Gastrocnemius medialis (tissue), 4 donors: ENCODE results near the gene CCT7.

ENCODE experiments used
- POLR2A ChIP-seq, 2 donors: fragments of 450-650 bp; IDR thresholded peaks; one replicate each; pipeline ENCODE4 v1.6.1; 2017; ENCODE audit warnings: antibody characterized with exemption in 2 of 2, mild to moderate bottlenecking in 2 of 2, moderate library complexity in 2 of 2
- TF ChIP-seq, protein P1 (sequence below), 5 experiments: fragments of 450-650 bp in 3 of 5; fragments of 200-600 bp in 2 of 5; sonication (generic) in 2 of 5; IDR thresholded peaks in 4 of 5; conservative IDR thresholded peaks in 1 of 5; 1 replicate in 4 of 5; 2 replicates in 1 of 5; pipeline ENCODE4 v1.5.1; 2016 to 2019; ENCODE audit warnings: antibody characterized with exemption in 5 of 5, mild to moderate bottlenecking in 3 of 5, moderate library complexity in 3 of 5

GRCh38 chr2:73228631-73229030 is 5.5 kb upstream of the CCT7 start:
- TF ChIP-seq POLR2A (IDR thresholded peaks at IDR 0.05), result no peak
- TF ChIP-seq, protein P1, sequence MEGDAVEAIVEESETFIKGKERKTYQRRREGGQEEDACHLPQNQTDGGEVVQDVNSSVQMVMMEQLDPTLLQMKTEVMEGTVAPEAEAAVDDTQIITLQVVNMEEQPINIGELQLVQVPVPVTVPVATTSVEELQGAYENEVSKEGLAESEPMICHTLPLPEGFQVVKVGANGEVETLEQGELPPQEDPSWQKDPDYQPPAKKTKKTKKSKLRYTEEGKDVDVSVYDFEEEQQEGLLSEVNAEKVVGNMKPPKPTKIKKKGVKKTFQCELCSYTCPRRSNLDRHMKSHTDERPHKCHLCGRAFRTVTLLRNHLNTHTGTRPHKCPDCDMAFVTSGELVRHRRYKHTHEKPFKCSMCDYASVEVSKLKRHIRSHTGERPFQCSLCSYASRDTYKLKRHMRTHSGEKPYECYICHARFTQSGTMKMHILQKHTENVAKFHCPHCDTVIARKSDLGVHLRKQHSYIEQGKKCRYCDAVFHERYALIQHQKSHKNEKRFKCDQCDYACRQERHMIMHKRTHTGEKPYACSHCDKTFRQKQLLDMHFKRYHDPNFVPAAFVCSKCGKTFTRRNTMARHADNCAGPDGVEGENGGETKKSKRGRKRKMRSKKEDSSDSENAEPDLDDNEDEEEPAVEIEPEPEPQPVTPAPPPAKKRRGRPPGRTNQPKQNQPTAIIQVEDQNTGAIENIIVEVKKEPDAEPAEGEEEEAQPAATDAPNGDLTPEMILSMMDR (IDR thresholded peaks at IDR 0.05 in 4 of 5, conservative IDR thresholded peaks at IDR 0.05 in 1 of 5), result no peak
